Trophoblast cell (in vitro differentiated cells and primary cell): ENCODE results near the gene MARS1.
"Not testable (repeated sequence)": the region's sequence is repeated elsewhere in the genome, so short reads cannot be mapped to it uniquely, and the experiment has no call there.

Experiments used
- DNase-seq, 2 donors: peaks; one replicate each; pipeline ENCODE4 v3.0.0-alpha.2; 2016
- H2AFZ ChIP-seq: 2 replicates; pipeline ENCODE4 v1.6.1; 2013; ENCODE audit warnings: low read length, moderate library complexity, mild to moderate bottlenecking; ENCODE audit not compliant: insufficient read depth, poor library complexity
- H2AK5ac ChIP-seq: 2 replicates; pipeline ENCODE4 v1.6.1; 2013; ENCODE audit warnings: mild to moderate bottlenecking, low read length
- H2BK120ac ChIP-seq: 2 replicates; pipeline ENCODE4 v1.6.1; 2013; ENCODE audit warnings: low read length, mild to moderate bottlenecking, moderate library complexity; ENCODE audit not compliant: insufficient read depth, poor library complexity
- H2BK12ac ChIP-seq: 2 replicates; pipeline ENCODE4 v1.6.1; 2013; ENCODE audit warnings: mild to moderate bottlenecking, low read length, moderate library complexity
- H2BK5ac ChIP-seq: 2 replicates; pipeline ENCODE4 v1.6.1; 2013; ENCODE audit warnings: low read length, low read depth, moderate library complexity, mild to moderate bottlenecking; ENCODE audit not compliant: poor library complexity
- H3K14ac ChIP-seq: 2 replicates; pipeline ENCODE4 v1.6.1; 2013; ENCODE audit warnings: mild to moderate bottlenecking, low read length
- H3K18ac ChIP-seq: 2 replicates; pipeline ENCODE4 v1.6.1; 2013; ENCODE audit warnings: mild to moderate bottlenecking, low read length
- H3K23ac ChIP-seq: 2 replicates; pipeline ENCODE4 v1.6.1; 2013; ENCODE audit warnings: low read length
- H3K27ac ChIP-seq: 2 replicates; pipeline ENCODE4 v1.5.1; 2013; ENCODE audit warnings: low read depth, mild to moderate bottlenecking, inconsistent platforms, low read length, moderate library complexity
- H3K27me3 ChIP-seq: 2 replicates; pipeline ENCODE4 v1.6.1; 2013; ENCODE audit warnings: inconsistent platforms, mild to moderate bottlenecking, low read length, moderate library complexity; ENCODE audit not compliant: insufficient read depth
- H3K36me3 ChIP-seq, 2 experiments: 1 replicate in 1 of 2; 2 replicates in 1 of 2; pipeline ENCODE4 v1.6.1; 2013; ENCODE audit warnings: low read length in 2 of 2, mild to moderate bottlenecking in 2 of 2, moderate library complexity in 1 of 2; ENCODE audit not compliant: insufficient read depth in 2 of 2, control insufficient read depth in 1 of 2
- H3K4ac ChIP-seq: 2 replicates; pipeline ENCODE4 v1.6.1; 2013; ENCODE audit warnings: low read depth, mild to moderate bottlenecking, low read length, moderate library complexity
- H3K4me1 ChIP-seq, 2 experiments: 1 replicate in 1 of 2; 2 replicates in 1 of 2; pipeline ENCODE4 v1.6.1; 2013; ENCODE audit warnings: low read length in 2 of 2, mild to moderate bottlenecking in 2 of 2, moderate library complexity in 1 of 2; ENCODE audit not compliant: insufficient read depth in 2 of 2, control insufficient read depth in 1 of 2
- H3K4me2 ChIP-seq: 2 replicates; pipeline ENCODE4 v1.6.1; 2013; ENCODE audit warnings: inconsistent platforms, mild to moderate bottlenecking, low read length, moderate library complexity
- H3K4me3 ChIP-seq: 2 replicates; pipeline ENCODE4 v1.5.1; 2013; ENCODE audit warnings: mild to moderate bottlenecking, low read depth, low read length, inconsistent platforms
- H3K79me1 ChIP-seq: one replicate; pipeline ENCODE4 v1.6.1; 2013; ENCODE audit warnings: low read length
- H3K79me2 ChIP-seq: 2 replicates; pipeline ENCODE4 v1.6.1; 2013; ENCODE audit warnings: low read length, mild to moderate bottlenecking; ENCODE audit not compliant: control insufficient read depth, insufficient read depth, poor library complexity
- H3K9ac ChIP-seq: 2 replicates; pipeline ENCODE4 v1.6.1; 2013; ENCODE audit warnings: mild to moderate bottlenecking, low read length
- H3K9me3 ChIP-seq: 2 replicates; pipeline ENCODE4 v1.6.1; 2013; ENCODE audit warnings: low read depth, mild to moderate bottlenecking, control low read depth, inconsistent platforms, low read length; ENCODE audit not compliant: insufficient read depth
- H4K12ac ChIP-seq: 2 replicates; pipeline ENCODE4 v1.6.1; 2013; ENCODE audit warnings: low read depth, mild to moderate bottlenecking, low read length, moderate library complexity
- H4K8ac ChIP-seq: 2 replicates; pipeline ENCODE4 v1.6.1; 2013; ENCODE audit warnings: low read depth, mild to moderate bottlenecking, low read length, moderate library complexity
- H4K91ac ChIP-seq: one replicate; pipeline ENCODE4 v1.6.1; 2013; ENCODE audit warnings: low read depth, mild to moderate bottlenecking, low read length, moderate library complexity
- WGBS: extraction: QIAGEN DNeasy Blood & Tissue Kit; methylation state at CpG from one replicate; pipeline ENCODE4 v1.1.7; 2013; ENCODE audit warnings: missing lambda C conversion rate; ENCODE audit not compliant: insufficient read length, insufficient coverage; ENCODE audit errors: extremely low coverage; 5-methylcytosine and 5-hydroxymethylcytosine counted together

The MARS1 gene

GRCh38 chr12:57507796-57508195 is 19.9 kb downstream of the MARS1 start:
- H2AFZ ChIP-seq, H2BK5ac ChIP-seq, H3K23ac ChIP-seq, H3K79me2 ChIP-seq, H3K4me3 ChIP-seq, H4K8ac ChIP-seq, H2AK5ac ChIP-seq, H2BK120ac ChIP-seq, H3K18ac ChIP-seq, H3K14ac ChIP-seq, H3K27me3 ChIP-seq, DNase-seq, H4K91ac ChIP-seq, H3K79me1 ChIP-seq, H3K4ac ChIP-seq, H2BK12ac ChIP-seq, H3K9me3 ChIP-seq, H3K9ac ChIP-seq, H3K4me1 ChIP-seq, H3K4me2 ChIP-seq, H4K12ac ChIP-seq, H3K27ac ChIP-seq: not testable (repeated sequence)
- H3K36me3 ChIP-seq: peaks cover 58 to 60% of the 10 kb centered on the region in 2 experiments
- no CpG with 5 or more reads among the region's 28 CpGs for WGBS

GRCh38 chr12:57511161-57511560 is 23.3 kb downstream of the MARS1 start:
- Histone ChIP-seq H2BK12ac (no peak overlapping the region), H3K4me3 (no peak overlapping the region), H3K9me3 (peaks cover 2% of the 10 kb centered on the region), H3K27ac (no peak overlapping the region), H2BK120ac (no peak overlapping the region), H3K4me1 (no peaks in the 10 kb centered on the region), H3K9ac (no peak overlapping the region), H4K91ac (no peak overlapping the region), H3K27me3 (no peaks in the 10 kb centered on the region), H2AK5ac (no peak overlapping the region), H3K79me1 (no peaks in the 10 kb centered on the region), H3K18ac (no peak overlapping the region), H2AFZ (no peak overlapping the region), H4K12ac (no peak overlapping the region), H4K8ac (no peak overlapping the region), H3K36me3 (peaks cover 52 to 58% of the 10 kb centered on the region in 2 experiments), H2BK5ac (no peak overlapping the region), H3K4ac (no peak overlapping the region), H3K23ac (no peak overlapping the region), H3K14ac (no peak overlapping the region), H3K79me2 (no peaks in the 10 kb centered on the region), H3K4me2 (no peak overlapping the region)
- no CpG with 5 or more reads among the region's 4 CpGs for WGBS
- DNase-seq: no peak

GRCh38 chr12:57511588-57512325 is 23.9 kb downstream of the MARS1 start:
- no CpG with 5 or more reads among the region's 7 CpGs for WGBS
- no peaks in the 10 kb centered on the region for H3K79me2 ChIP-seq
- no peak overlapping the region for H4K12ac ChIP-seq
- H2BK120ac ChIP-seq: no peak overlapping the region
- H3K18ac ChIP-seq: no peak overlapping the region
- H3K4me3 ChIP-seq: no peak overlapping the region
- no peak overlapping the region for H2BK5ac ChIP-seq
- no peak overlapping the region for H3K23ac ChIP-seq
- H4K91ac ChIP-seq: no peak overlapping the region
- no peak overlapping the region for H3K27ac ChIP-seq
- H3K4me2 ChIP-seq: no peak overlapping the region
- H3K27me3 ChIP-seq: no peaks in the 10 kb centered on the region
- H2BK12ac ChIP-seq: no peak overlapping the region
- no peak overlapping the region for H3K9ac ChIP-seq
- DNase-seq: no peak
- H3K9me3 ChIP-seq: peaks cover 2% of the 10 kb centered on the region
- H2AK5ac ChIP-seq: no peak overlapping the region
- H3K14ac ChIP-seq: no peak overlapping the region
- H3K4me1 ChIP-seq: no peaks in the 10 kb centered on the region
- H3K4ac ChIP-seq: no peak overlapping the region
- H2AFZ ChIP-seq: no peak overlapping the region
- H4K8ac ChIP-seq: no peak overlapping the region
- peaks cover 55 to 59% of the 10 kb centered on the region in 2 experiments for H3K36me3 ChIP-seq
- no peaks in the 10 kb centered on the region for H3K79me1 ChIP-seq

- Histone ChIP-seq H2AFZ (no peak overlapping the region), H3K23ac (no peak overlapping the region), H3K18ac (no peak overlapping the region), H3K4ac (no peak overlapping the region), H2AK5ac (no peak overlapping the region), H4K8ac (no peak overlapping the region), H3K4me1 (peaks cover 0 to 1% of the 10 kb centered on the region in 2 experiments), H3K27me3 (no peaks in the 10 kb centered on the region), H3K79me1 (no peaks in the 10 kb centered on the region), H3K4me3 (no peak overlapping the region), H2BK120ac (no peak overlapping the region), H3K9ac (peak overlapping the region; percentile 36), H3K9me3 (peaks cover 2% of the 10 kb centered on the region), H3K36me3 (peaks cover 60 to 66% of the 10 kb centered on the region in 2 experiments), H4K91ac (no peak overlapping the region), H3K14ac (no peak overlapping the region), H3K27ac (no peak overlapping the region), H3K4me2 (no peak overlapping the region), H2BK5ac (no peak overlapping the region), H3K79me2 (no peaks in the 10 kb centered on the region), H4K12ac (no peak overlapping the region), H2BK12ac (no peak overlapping the region)
- no CpG with 5 or more reads among the region's 6 CpGs for WGBS
- no peak for DNase-seq
Measured at GRCh38 chr12:57512665-57513064, 24.8 kb downstream of the MARS1 start.
